GM23338 (cell line): ENCODE measurements around the gene PRKAA1. TPM values are rescaled to one million over a fixed set of nuclear protein-coding genes. Genes with fewer than 3 reads are reported as not detected.

Experiments used
- ATAC-seq: fragments of 200-7000 bp; cut with Tn5 transposase; 3 replicates; pipeline ENCODE4 v1.9.1; 2020
- DNase-seq: peaks from one replicate; pipeline ENCODE4 v3.0.0-alpha.2; 2015; ENCODE audit warnings: low spot score
- H2AFZ ChIP-seq: fragments of 200-600 bp; sonication (generic); 2 replicates; pipeline ENCODE4 v1.8.0; 2016; ENCODE audit warnings: antibody characterized with exemption, mild to moderate bottlenecking, moderate library complexity
- H3F3A ChIP-seq: fragments of 200-600 bp; sonication (generic); replicated peaks from 2 replicates; pipeline ENCODE4 v1.8.0; 2017; ENCODE audit warnings: antibody characterized with exemption, mixed run types, low read depth
- H3K27ac ChIP-seq: fragments of 200-600 bp; sonication (generic); 2 replicates; pipeline ENCODE4 v1.6.1; 2016; ENCODE audit warnings: low read depth
- H3K27me3 ChIP-seq: fragments of 200-600 bp; sonication (generic); 2 replicates; pipeline ENCODE4 v1.8.0; 2016; ENCODE audit warnings: mild to moderate bottlenecking, mixed run types, moderate library complexity; ENCODE audit not compliant: insufficient read depth
- H3K36me3 ChIP-seq: fragments of 200-600 bp; sonication (generic); 2 replicates; pipeline ENCODE4 v1.8.0; 2016; ENCODE audit warnings: mild to moderate bottlenecking; ENCODE audit not compliant: insufficient read depth
- H3K4me1 ChIP-seq: fragments of 200-600 bp; sonication (generic); 2 replicates; pipeline ENCODE4 v1.8.0; 2016; ENCODE audit warnings: mild to moderate bottlenecking, moderate library complexity; ENCODE audit not compliant: insufficient read depth
- H3K4me2 ChIP-seq: fragments of 200-600 bp; sonication (generic); 2 replicates; pipeline ENCODE4 v1.7.1; 2017; ENCODE audit warnings: mixed run types
- H3K4me3 ChIP-seq: fragments of 200-600 bp; sonication (generic); 2 replicates; pipeline ENCODE4 v1.6.1; 2016; ENCODE audit warnings: mixed run types
- H3K79me2 ChIP-seq: fragments of 200-600 bp; sonication (generic); replicated peaks from 2 replicates; pipeline ENCODE4 v1.8.0; 2017; ENCODE audit warnings: mild to moderate bottlenecking; ENCODE audit not compliant: insufficient read depth
- H3K9me2 ChIP-seq: fragments of 200-600 bp; sonication (generic); 2 replicates; pipeline ENCODE4 v1.8.0; 2017; ENCODE audit not compliant: insufficient read depth
- H4K20me1 ChIP-seq: fragments of 200-600 bp; sonication (generic); replicated peaks from 2 replicates; pipeline ENCODE4 v1.8.0; 2017; ENCODE audit warnings: mild to moderate bottlenecking; ENCODE audit not compliant: insufficient read depth
- H3K27ac Mint-ChIP-seq: 2 replicates; pipeline ENCODE4 v1.8.0; 2020; ENCODE audit warnings: inconsistent platforms, mild to moderate bottlenecking, moderate library complexity, mixed read lengths
- H3K27me3 Mint-ChIP-seq: 3 replicates; pipeline ENCODE4 v1.8.0; 2022; ENCODE audit warnings: low read depth, mild to moderate bottlenecking, moderate library complexity, mixed read lengths, inconsistent platforms; ENCODE audit not compliant: insufficient read depth, poor library complexity
- H3K36me3 Mint-ChIP-seq: 3 replicates; pipeline ENCODE4 v1.8.0; 2021; ENCODE audit warnings: low read depth, mild to moderate bottlenecking, inconsistent platforms, moderate library complexity, mixed read lengths
- H3K4me1 Mint-ChIP-seq: 3 replicates; pipeline ENCODE4 v1.8.0; 2020; ENCODE audit warnings: mild to moderate bottlenecking, inconsistent platforms, mixed read lengths
- H3K4me3 Mint-ChIP-seq: 3 replicates; pipeline ENCODE4 v1.8.0; 2021; ENCODE audit warnings: moderate library complexity, mild to moderate bottlenecking, inconsistent platforms, mixed read lengths
- H3K9me3 Mint-ChIP-seq: 3 replicates; pipeline ENCODE4 v1.8.0; 2020; ENCODE audit warnings: moderate library complexity, mild to moderate bottlenecking, inconsistent platforms, mixed read lengths
- CREB1 ChIP-seq: fragments of 250-450 bp; sonication (Bioruptor Pico); IDR thresholded peaks from 2 replicates; pipeline ENCODE4 v1.5.0; 2020; ENCODE audit warnings: low read depth, mild to moderate bottlenecking, moderate library complexity
- ETS1 ChIP-seq: IDR thresholded peaks from 2 replicates; pipeline ENCODE4 v1.6.1; 2016; ENCODE audit warnings: antibody characterized with exemption
- EZH2 ChIP-seq: fragments of 200-600 bp; sonication (generic); IDR thresholded peaks from one replicate; pipeline ENCODE4 v1.8.0; 2017; ENCODE audit warnings: antibody characterized with exemption, mild to moderate bottlenecking, low read depth; ENCODE audit not compliant: unreplicated experiment
- EZH2phosphoT487 ChIP-seq: fragments of 200-600 bp; sonication (generic); IDR thresholded peaks from one replicate; pipeline ENCODE4 v1.8.1; 2018; ENCODE audit warnings: antibody characterized with exemption; ENCODE audit not compliant: unreplicated experiment
- JUNB ChIP-seq: IDR thresholded peaks from one replicate; pipeline ENCODE4 v1.6.1; 2016; ENCODE audit warnings: antibody characterized with exemption; ENCODE audit not compliant: unreplicated experiment
- NANOG ChIP-seq: IDR thresholded peaks from 2 replicates; pipeline ENCODE4 v1.6.1; 2016; ENCODE audit warnings: antibody characterized with exemption, borderline replicate concordance
- POLR2AphosphoS5 ChIP-seq: IDR thresholded peaks from 2 replicates; pipeline ENCODE4 v1.6.1; 2016; ENCODE audit warnings: antibody characterized with exemption, low read depth
- REST ChIP-seq: IDR thresholded peaks from one replicate; pipeline ENCODE4 v1.6.1; 2018; ENCODE audit warnings: antibody characterized with exemption; ENCODE audit not compliant: unreplicated experiment
- STAT1 ChIP-seq: IDR thresholded peaks from one replicate; pipeline ENCODE4 v1.6.1; 2016; ENCODE audit warnings: antibody characterized with exemption; ENCODE audit not compliant: unreplicated experiment
- ZNF114 ChIP-seq: fragments of 250-450 bp; sonication (Bioruptor Pico); IDR thresholded peaks from 2 replicates; pipeline ENCODE4 v1.5.0; 2020; ENCODE audit warnings: mild to moderate bottlenecking, moderate library complexity
- ZNF331 ChIP-seq: fragments of 250-450 bp; sonication (Bioruptor Pico); IDR thresholded peaks from 2 replicates; pipeline ENCODE4 v1.5.0; 2020; ENCODE audit warnings: low read depth, mild to moderate bottlenecking, moderate library complexity
- ZNF462 ChIP-seq: fragments of 250-450 bp; sonication (Bioruptor Pico); IDR thresholded peaks from 2 replicates; pipeline ENCODE4 v1.5.0; 2020; ENCODE audit warnings: mild to moderate bottlenecking, moderate library complexity
- polyA plus RNA-seq: library from polyadenylated mRNA; unstranded; fragments of >200 nt; fragmentation: Nextera tagmentation; extraction: Ambion mirVana; gene quantifications from 2 replicates; pipeline ENCODE4 v1.2.1, GENCODE V29; 2016
- total RNA-seq: library from RNA; depleted of rRNA; stranded (reverse); fragments of >200 nt; shearing (Covaris generic); gene quantifications from 2 replicates; pipeline ENCODE4 v1.2.3, GENCODE V29; 2014
- TF ChIP-seq, protein P1 (sequence below), 2 experiments: fragments of 200-600 bp in 1 of 2; sonication (generic) in 1 of 2; conservative IDR thresholded peaks; 2 replicates each; pipeline versions ENCODE4 v1.5.1 to v1.6.1; 2016 to 2017; ENCODE audit warnings: antibody characterized with exemption in 2 of 2, low read depth in 2 of 2, mild to moderate bottlenecking in 2 of 2, moderate library complexity in 1 of 2

The PRKAA1 gene
- total and polyA plus RNA-seq, 2 experiments from 2014 or later: 10.3 to 35.0 TPM

- Mint-ChIP-seq H3K27me3 (peaks cover 32% of the 10 kb centered on the region), H3K36me3 (peaks cover 79% of the 10 kb centered on the region), H3K9me3 (peaks cover 3% of the 10 kb centered on the region; the same call in 1 of the 3 replicates), H3K27ac (peak overlapping the region; percentile 38), H3K4me1 (peaks cover 33% of the 10 kb centered on the region), H3K4me3 (no peak overlapping the region)
- Histone ChIP-seq H3K79me2 (peaks cover 44% of the 10 kb centered on the region), H3K27me3 (no peaks in the 10 kb centered on the region), H3K4me1 (peaks cover 10% of the 10 kb centered on the region), H3K4me2 (no peak overlapping the region), H2AFZ (no peak overlapping the region), H3K36me3 (peaks cover 72% of the 10 kb centered on the region), H3K9me2 (no peaks in the 10 kb centered on the region), H3K4me3 (0 out of 2 replicates have a peak overlapping the region, but pooled peaks have one; percentile 11), H3K27ac (peak overlapping the region; percentile 94), H3F3A (peaks cover 68% of the 10 kb centered on the region), H4K20me1 (peaks cover 49% of the 10 kb centered on the region)
- no peak for TF ChIP-seq NANOG
- no peak for TF ChIP-seq EZH2
- TF ChIP-seq POLR2AphosphoS5: no peak
- no peak for TF ChIP-seq ZNF331
- no peak for TF ChIP-seq CREB1 (CRISPR knock-in tag)
- TF ChIP-seq ETS1: no peak
- no peak for TF ChIP-seq JUNB
- no peak for TF ChIP-seq ZNF462
- TF ChIP-seq REST: no peak
- no peak for TF ChIP-seq STAT1
- TF ChIP-seq ZNF114: no peak
- TF ChIP-seq, protein P1, sequence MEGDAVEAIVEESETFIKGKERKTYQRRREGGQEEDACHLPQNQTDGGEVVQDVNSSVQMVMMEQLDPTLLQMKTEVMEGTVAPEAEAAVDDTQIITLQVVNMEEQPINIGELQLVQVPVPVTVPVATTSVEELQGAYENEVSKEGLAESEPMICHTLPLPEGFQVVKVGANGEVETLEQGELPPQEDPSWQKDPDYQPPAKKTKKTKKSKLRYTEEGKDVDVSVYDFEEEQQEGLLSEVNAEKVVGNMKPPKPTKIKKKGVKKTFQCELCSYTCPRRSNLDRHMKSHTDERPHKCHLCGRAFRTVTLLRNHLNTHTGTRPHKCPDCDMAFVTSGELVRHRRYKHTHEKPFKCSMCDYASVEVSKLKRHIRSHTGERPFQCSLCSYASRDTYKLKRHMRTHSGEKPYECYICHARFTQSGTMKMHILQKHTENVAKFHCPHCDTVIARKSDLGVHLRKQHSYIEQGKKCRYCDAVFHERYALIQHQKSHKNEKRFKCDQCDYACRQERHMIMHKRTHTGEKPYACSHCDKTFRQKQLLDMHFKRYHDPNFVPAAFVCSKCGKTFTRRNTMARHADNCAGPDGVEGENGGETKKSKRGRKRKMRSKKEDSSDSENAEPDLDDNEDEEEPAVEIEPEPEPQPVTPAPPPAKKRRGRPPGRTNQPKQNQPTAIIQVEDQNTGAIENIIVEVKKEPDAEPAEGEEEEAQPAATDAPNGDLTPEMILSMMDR (conservative IDR thresholded peaks at IDR 0.05; ENCODE audit: low read depth in 2 of 2): no peak
- no peak for TF ChIP-seq EZH2phosphoT487
- ATAC-seq (no peak), DNase-seq (no peak)
Observed at GRCh38 chr5:40828021-40828631, 30.0 kb upstream of the PRKAA1 start.
